C4-2B (cell line): Measurements from ENCODE around the gene GUCY2F.

Experiments
- H3K27ac ChIP-seq: fragments of 450-650 bp; 2 replicates; pipeline ENCODE4 v1.5.1; 2017
- CTCF ChIP-seq: fragments of 450-650 bp; conservative IDR thresholded peaks from 2 replicates; pipeline ENCODE4 v1.5.1; 2017; ENCODE audit warnings: mild to moderate bottlenecking
- ZFX ChIP-seq: fragments of 450-650 bp; IDR thresholded peaks from 2 replicates; pipeline ENCODE4 v1.6.1; 2017

GUCY2F gene

DNA sequence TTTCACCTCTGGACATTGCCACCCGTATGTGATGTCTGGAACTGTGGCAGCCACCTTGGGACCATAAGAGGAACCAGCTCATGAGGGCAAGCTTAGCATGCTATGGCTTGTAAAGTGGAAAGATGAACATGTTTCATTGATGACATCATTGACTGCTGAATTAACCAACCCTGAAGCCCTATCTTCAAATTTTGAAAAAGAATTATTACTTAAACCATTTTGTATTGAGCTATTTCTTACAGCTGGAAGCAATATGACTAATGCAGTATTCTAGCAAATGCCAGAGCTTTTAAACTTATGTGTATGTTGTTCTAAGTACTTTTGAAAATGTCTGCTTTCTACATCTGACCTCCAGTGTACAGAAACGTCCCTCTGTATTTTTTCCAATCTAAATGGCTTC, 18.1 kb downstream of the GUCY2F start:
- TF ChIP-seq CTCF (no peak), ZFX (no peak)
- H3K27ac ChIP-seq = no peak overlapping the region

DNA sequence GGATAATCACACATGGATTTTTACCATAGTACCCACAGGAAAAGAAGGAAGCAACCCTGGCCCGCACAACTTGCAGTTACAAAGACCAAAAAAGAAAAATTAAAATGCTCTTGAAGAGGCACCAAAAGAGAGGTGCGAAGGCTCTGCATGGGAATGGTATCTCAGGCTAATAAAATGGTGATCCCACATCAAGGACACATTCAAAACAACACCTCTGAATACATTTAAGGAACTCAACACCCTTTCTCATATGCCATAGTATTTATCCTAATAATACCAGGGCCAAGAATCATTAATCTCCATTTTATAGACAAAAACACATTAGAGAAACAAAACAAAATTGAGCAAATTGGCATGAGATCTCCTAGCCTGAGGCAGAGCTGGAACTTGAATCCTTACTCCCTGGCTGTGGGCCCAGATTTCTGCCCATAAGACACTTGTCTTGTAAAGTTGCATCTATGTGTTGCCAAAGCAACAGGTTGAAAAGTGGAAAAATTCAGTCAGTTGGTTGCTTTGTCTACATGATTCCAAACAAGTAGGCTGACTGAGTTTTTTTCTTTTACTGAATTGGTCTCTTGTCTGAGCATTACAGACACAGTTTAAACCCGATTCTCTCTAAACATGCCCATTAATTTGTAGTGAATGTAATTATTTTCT, 33.5 kb downstream of the GUCY2F start:
- TF ChIP-seq ZFX = no peak
- H3K27ac ChIP-seq = no peak overlapping the region

DNA sequence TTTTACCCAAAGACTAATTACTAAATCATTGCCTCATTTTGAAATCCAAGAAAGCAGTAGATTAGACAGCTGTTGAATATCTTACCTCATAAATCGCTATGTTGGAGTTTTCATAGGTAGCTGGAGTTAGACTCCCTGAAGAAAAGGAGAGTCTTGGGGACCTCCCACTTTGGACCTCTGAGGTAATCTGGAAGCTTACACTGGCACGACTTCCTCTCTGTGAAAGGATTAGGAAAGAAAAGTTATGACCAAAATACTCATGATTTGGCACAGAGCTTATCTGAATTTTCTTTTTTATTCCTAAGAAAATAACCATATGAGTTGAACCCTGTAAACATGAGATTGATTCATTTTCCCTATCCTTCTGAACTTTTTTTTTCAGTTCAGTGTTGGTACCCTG, 40.6 kb downstream of the GUCY2F start:
- TF ChIP-seq ZFX (no peak), CTCF (no peak)
- H3K27ac ChIP-seq = no peak overlapping the region

DNA sequence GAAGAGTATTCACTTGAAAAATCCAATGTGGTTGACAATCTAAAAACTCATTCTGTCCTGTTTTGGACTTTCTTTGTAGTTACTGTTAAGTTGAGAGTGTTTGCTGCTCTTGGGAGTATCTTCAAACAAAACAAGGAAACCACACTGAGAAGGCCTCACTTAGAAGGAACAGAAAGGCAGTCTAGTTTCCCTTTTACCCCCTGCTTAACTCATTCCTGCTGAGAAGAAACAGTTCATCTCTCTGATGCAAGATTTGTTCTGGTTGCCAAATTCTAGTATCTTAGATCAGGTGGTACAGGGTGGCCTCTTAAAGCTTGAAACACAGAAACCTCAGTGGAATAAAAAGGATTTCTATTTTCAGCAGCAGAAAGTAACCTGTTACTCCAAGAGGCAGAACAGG, 41.4 kb downstream of the GUCY2F start:
- no peak overlapping the region for H3K27ac ChIP-seq
- TF ChIP-seq CTCF (no peak), ZFX (no peak)

DNA sequence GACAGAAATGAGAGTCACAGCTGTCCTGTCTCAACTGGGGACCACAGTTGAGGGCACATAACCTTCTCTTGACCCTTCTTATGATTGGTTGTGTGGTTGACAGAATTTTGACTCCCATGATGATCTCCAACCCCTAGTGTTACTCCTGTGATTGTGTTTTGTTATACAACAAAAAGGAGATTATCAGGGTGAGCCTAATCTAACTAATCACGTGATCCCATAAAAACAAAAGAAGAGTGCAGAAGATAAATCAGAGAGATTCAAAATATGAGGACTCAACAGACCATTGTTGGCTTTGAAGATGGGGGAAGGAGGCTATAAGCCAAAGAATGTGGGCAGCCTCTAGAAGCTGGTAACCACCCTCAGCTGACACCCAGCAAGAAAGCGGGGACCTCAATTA, 72.7 kb downstream of the GUCY2F start:
- H3K27ac ChIP-seq = no peak overlapping the region
- no peak for TF ChIP-seq ZFX
- TF ChIP-seq CTCF = no peak

- H3K27ac ChIP-seq = no peak overlapping the region
- TF ChIP-seq ZFX (no peak), CTCF (no peak)
Measured at GRCh38 chrX:109403922-109404321, 78.0 kb downstream of the GUCY2F start.

DNA sequence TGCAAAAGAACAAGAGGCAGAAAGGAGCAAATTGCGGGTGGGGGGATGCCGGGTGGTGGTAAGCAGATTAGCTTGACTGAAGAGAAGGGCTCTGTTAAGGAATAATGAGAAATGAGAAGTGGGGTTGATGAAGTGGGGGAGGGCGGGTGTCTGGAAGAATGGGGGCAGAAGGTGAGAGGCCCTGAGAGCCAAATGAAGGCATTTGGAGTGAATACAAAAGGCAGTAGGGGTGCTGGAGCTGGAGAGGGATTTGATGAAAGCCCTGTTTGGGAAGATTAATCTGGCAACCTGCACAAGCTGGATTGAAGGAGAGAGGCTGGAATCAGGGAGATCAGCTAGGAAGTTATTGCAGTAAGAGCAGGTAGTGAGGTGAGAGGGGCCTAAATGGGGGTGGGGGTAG, 82.1 kb downstream of the GUCY2F start:
- no peak for TF ChIP-seq CTCF
- TF ChIP-seq ZFX = no peak
- no peak overlapping the region for H3K27ac ChIP-seq

GRCh38 chrX:109398833-109399232, 83.1 kb downstream of the GUCY2F start:
- no peak overlapping the region for H3K27ac ChIP-seq
- no peak for TF ChIP-seq ZFX
- TF ChIP-seq CTCF = no peak
